HCT116 (cell line): ENCODE results near the gene CDH22. TPM values are rescaled to one million over a fixed set of nuclear protein-coding genes. Genes with fewer than 3 reads are reported as not detected.

Source experiments
- ATAC-seq: fragments of 200-7000 bp; cut with Tn5 transposase; 2 replicates; pipeline ENCODE4 v1.9.1; 2020; ENCODE audit warnings: mild to moderate bottlenecking, moderate library complexity
- BruUV-seq: library from RNA; stranded (reverse); fragments of 400-500 nt; replicated peaks from 2 replicates; lab custom pipeline; 2021; lab: Mats Ljungman, UMichigan
- CTCF ChIA-PET: fragments of 300-600 bp; sonication (Branson Sonifier 250); formaldehyde crosslinking; loops from one replicate; lab custom pipeline; 2021; ENCODE audit warnings: antibody characterized with exemption; lab: Charles Lee
- POLR2A ChIA-PET: fragments of 300-600, 350-600 bp; sonication (Branson Sonifier 250); formaldehyde crosslinking; loops from one replicate; lab custom pipeline; 2021; ENCODE audit warnings: antibody characterized with exemption; lab: Charles Lee
- RAD21 ChIA-PET, 2 experiments: fragments of 300-600 bp; sonication (Branson Sonifier 250); formaldehyde crosslinking; loops; one replicate each; lab custom pipeline; 2023; ENCODE audit warnings: low total read pairs in 2 of 2; ENCODE audit not compliant: uncharacterized antibody in 2 of 2, unreplicated experiment in 2 of 2, low non-redundant PET in 1 of 2; lab: Charles Lee
- DNase-seq: peaks from one replicate; pipeline ENCODE4 v3.0.0-alpha.2; 2010; ENCODE audit warnings: low read depth, low spot score
- H2AFZ ChIP-seq: fragments of 200-600 bp; shearing (Covaris generic), sonication (generic); 2 replicates; pipeline ENCODE4 v1.6.1; 2017; ENCODE audit warnings: low read depth, mixed run types, mixed read lengths, antibody characterized with exemption, low read length; ENCODE audit not compliant: poor library complexity, severe bottlenecking
- H3K27ac ChIP-seq: 2 replicates; pipeline ENCODE4 v1.5.1; 2012; ENCODE audit warnings: low read depth, low read length
- H3K27me3 ChIP-seq: fragments of 200-600 bp; sonication (generic); 2 replicates; pipeline ENCODE4 v1.6.1; 2016; ENCODE audit warnings: mixed run types, low read length, mixed read lengths; ENCODE audit not compliant: insufficient read depth
- H3K36me3 ChIP-seq, 2 experiments: fragments of 200-500 bp in 1 of 2; fragments of 200-600 bp in 1 of 2; sonication (Bioruptor generic) in 1 of 2; sonication (generic) in 1 of 2; 2 replicates each; pipeline versions ENCODE4 v1.5.1 to v1.6.1; 2014 to 2016; ENCODE audit warnings: low read length in 2 of 2, inconsistent platforms in 1 of 2, mixed read lengths in 1 of 2, mixed run types in 1 of 2; ENCODE audit not compliant: insufficient read depth in 2 of 2, control insufficient read depth in 1 of 2
- H3K4me1 ChIP-seq, 2 experiments: fragments of 200-600 bp in 1 of 2; sonication (generic) in 1 of 2; 2 replicates each; pipeline versions ENCODE4 v1.5.1 to v1.6.1; 2012 to 2017; ENCODE audit warnings: low read length in 2 of 2, inconsistent platforms in 1 of 2, mild to moderate bottlenecking in 1 of 2, mixed read lengths in 1 of 2, mixed run types in 1 of 2, moderate library complexity in 1 of 2; ENCODE audit not compliant: insufficient read depth in 2 of 2, control insufficient read depth in 1 of 2
- H3K4me2 ChIP-seq: fragments of 200-600 bp; sonication (generic); 2 replicates; pipeline ENCODE4 v1.6.1; 2017; ENCODE audit warnings: mixed run types, low read length, mixed read lengths
- H3K4me3 ChIP-seq, 2 experiments: fragments of 200-600 bp in 1 of 2; sonication (generic) in 1 of 2; replicated peaks in 1 of 2; 2 replicates each; pipeline ENCODE4 v1.5.1; 2011 to 2016; ENCODE audit warnings: low read length in 2 of 2, control low read depth in 1 of 2, low read depth in 1 of 2, mild to moderate bottlenecking in 1 of 2, mixed read lengths in 1 of 2, mixed run types in 1 of 2
- H3K79me2 ChIP-seq: fragments of 200-600 bp; sonication (generic); 2 replicates; pipeline ENCODE4 v1.6.1; 2017; ENCODE audit warnings: mild to moderate bottlenecking, mixed run types, low read length, moderate library complexity, mixed read lengths; ENCODE audit not compliant: insufficient read depth
- H3K9ac ChIP-seq: fragments of 200-600 bp; sonication (generic); 2 replicates; pipeline ENCODE4 v1.6.1; 2016; ENCODE audit warnings: low read length, mixed read lengths
- H3K9me2 ChIP-seq: fragments of 200-600 bp; sonication (generic), shearing (Covaris generic); 2 replicates; pipeline ENCODE4 v1.6.1; 2017; ENCODE audit warnings: mixed run types, mild to moderate bottlenecking, moderate library complexity; ENCODE audit not compliant: insufficient read depth
- H3K9me3 ChIP-seq, 2 experiments: fragments of 200-500 bp in 1 of 2; fragments of 200-600 bp in 1 of 2; sonication (Bioruptor generic) in 1 of 2; sonication (generic) in 1 of 2; 2 replicates each; pipeline ENCODE4 v1.6.1; 2014 to 2017; ENCODE audit warnings: low read length in 2 of 2, mixed read lengths in 2 of 2, inconsistent platforms in 1 of 2, low read depth in 1 of 2, mild to moderate bottlenecking in 1 of 2, mixed run types in 1 of 2, moderate library complexity in 1 of 2; ENCODE audit not compliant: control insufficient read depth in 1 of 2, insufficient read depth in 1 of 2
- H4K20me1 ChIP-seq: fragments of 200-600 bp; sonication (generic), shearing (Covaris generic); 2 replicates; pipeline ENCODE4 v1.6.1; 2017; ENCODE audit warnings: mixed run types, mild to moderate bottlenecking, moderate library complexity; ENCODE audit not compliant: insufficient read depth
- CBX3 ChIP-seq: IDR thresholded peaks from 2 replicates; pipeline ENCODE4 v1.6.1; 2012; ENCODE audit warnings: low read depth
- CEBPB ChIP-seq: IDR thresholded peaks from 2 replicates; pipeline ENCODE4 v1.6.1; 2012; ENCODE audit warnings: low read depth
- CTCF ChIP-seq, 3 experiments: fragments of 200-600 bp in 1 of 3; sonication (generic) in 1 of 3; IDR thresholded peaks in 2 of 3; conservative IDR thresholded peaks in 1 of 3; 2 replicates each; pipeline ENCODE4 v1.5.1; 2012 to 2017; ENCODE audit warnings: low read depth in 2 of 3, low read length in 2 of 3, antibody characterized with exemption in 1 of 3, borderline replicate concordance in 1 of 3, control low read depth in 1 of 3, mild to moderate bottlenecking in 1 of 3, mixed read lengths in 1 of 3, mixed run types in 1 of 3, moderate library complexity in 1 of 3; ENCODE audit not compliant: insufficient read depth in 1 of 3
- EGR1 ChIP-seq: IDR thresholded peaks from 2 replicates; pipeline ENCODE4 v1.6.1; 2012; ENCODE audit warnings: low read depth
- FOSL1 ChIP-seq: IDR thresholded peaks from 2 replicates; pipeline ENCODE4 v1.6.1; 2012; ENCODE audit warnings: low read depth
- JUND ChIP-seq: IDR thresholded peaks from 2 replicates; pipeline ENCODE4 v1.6.1; 2012
- POLR2A ChIP-seq: IDR thresholded peaks from 2 replicates; pipeline ENCODE4 v1.7.0; 2011; ENCODE audit warnings: borderline replicate concordance; ENCODE audit not compliant: insufficient read depth, insufficient read length; ENCODE audit errors: extremely low read depth
- RAD21 ChIP-seq: IDR thresholded peaks from 2 replicates; pipeline ENCODE4 v1.6.1; 2012; ENCODE audit warnings: low read depth, mild to moderate bottlenecking
- REST ChIP-seq: IDR thresholded peaks from 2 replicates; pipeline ENCODE4 v1.6.1; 2012; ENCODE audit warnings: low read depth
- SRF ChIP-seq: IDR thresholded peaks from 2 replicates; pipeline ENCODE4 v1.6.1; 2012; ENCODE audit warnings: low read depth
- TCF7L2 ChIP-seq: IDR thresholded peaks from 2 replicates; pipeline ENCODE4 v1.7.0; 2011; ENCODE audit warnings: borderline replicate concordance, inconsistent platforms; ENCODE audit not compliant: insufficient read depth, insufficient read length; ENCODE audit errors: extremely low read depth
- YY1 ChIP-seq: IDR thresholded peaks from 2 replicates; pipeline ENCODE4 v1.6.1; 2011; ENCODE audit warnings: low read length, low read depth, moderate library complexity, mild to moderate bottlenecking; ENCODE audit not compliant: insufficient replicate concordance; ENCODE audit errors: extremely low read depth
- ZNF274 ChIP-seq: fragments of 200-500 bp; sonication (Bioruptor generic); IDR thresholded peaks from 2 replicates; pipeline ENCODE4 v1.6.1; 2014; ENCODE audit warnings: mild to moderate bottlenecking, low read depth, low read length, inconsistent platforms
- intact Hi-C: fragments of 100-400 bp; cut with micrococcal nuclease; formaldehyde crosslinking; loops from 2 replicates; pipeline ENCODE4 v1.10.0; 2022
- total RNA-seq: library from RNA; stranded (reverse); gene quantifications from one replicate; pipeline ENCODE4 v1.2.1, GENCODE V29; 2021; ENCODE audit not compliant: unreplicated experiment

Gene CDH22
- total RNA-seq, 1 experiment from 2014 or later, result 1.8 TPM

GRCh38 chr20:46307999-46308257 is 370 bp downstream of the CDH22 start (continued):
- TF ChIP-seq TCF7L2 (no peak), CEBPB (no peak), CTCF (IDR thresholded peaks at IDR 0.05 in 2 of 3, conservative IDR thresholded peaks at IDR 0.05 in 1 of 3; ENCODE audit: borderline replicate concordance in 1 of 3, insufficient read depth in 1 of 3, low read depth in 2 of 3, low read length in 2 of 3) (no peak), CBX3 (no peak)

GRCh38 chr20:46307139-46307998 is 929 bp downstream of the CDH22 start:
- H3K9ac ChIP-seq, result no peak overlapping the region
- peaks cover 7 to 23% of the 10 kb centered on the region in 2 experiments; a peak in 3 of 4 replicates for H3K4me1 ChIP-seq
- no peaks in the 10 kb centered on the region for H3K9me2 ChIP-seq
- peaks cover 9% of the 10 kb centered on the region; the same call in 1 of the 2 replicates for H3K27me3 ChIP-seq
- no TSS peak for BruUV-seq
- RAD21 ChIA-PET, result interaction anchor here (0.7 to 1.3 kb wide), 4 partner anchors 42 to 131 kb away, joined by 3 to 7 read pairs (median 5); no protein-coding TSS in a partner anchor
- TF ChIP-seq SRF, result no peak
- TF ChIP-seq CBX3, result no peak
- no peak for TF ChIP-seq EGR1
- no peak for TF ChIP-seq YY1
- TF ChIP-seq REST, result no peak
- no peak for TF ChIP-seq TCF7L2
- TF ChIP-seq POLR2A, result no peak
- TF ChIP-seq ZNF274, result no peak
- TF ChIP-seq CTCF (IDR thresholded peaks at IDR 0.05 in 2 of 3, conservative IDR thresholded peaks at IDR 0.05 in 1 of 3; ENCODE audit: borderline replicate concordance in 1 of 3, insufficient read depth in 1 of 3, low read depth in 2 of 3, low read length in 2 of 3), result peak; percentile 73 to 96 (median 90)
- TF ChIP-seq FOSL1, result no peak
- TF ChIP-seq RAD21, result peak; percentile 69
- TF ChIP-seq JUND, result no peak
- CTCF ChIA-PET, result interaction anchor here (0.6 to 2.1 kb wide), 17 partner anchors 8 to 285 kb away, joined by 3 to 11 read pairs (median 4); no protein-coding TSS in a partner anchor
- H3K4me2 ChIP-seq, result peak overlapping the region; percentile 80
- POLR2A ChIA-PET, result no interaction called here
- peak; percentile 76 for ATAC-seq
- H3K36me3 ChIP-seq, result no peaks in the 10 kb centered on the region
- no peak for DNase-seq
- no peak overlapping the region; the same call in 1 of the 2 replicates for H3K27ac ChIP-seq
- no peaks in the 10 kb centered on the region for H3K9me3 ChIP-seq
- H4K20me1 ChIP-seq, result no peaks in the 10 kb centered on the region
- peak overlapping the region; percentile 38 to 57 for H3K4me3 ChIP-seq
- intact Hi-C loops, result loop anchor here (5.0 kb wide), 1 partner anchor 175 kb away; no protein-coding TSS in a partner anchor
- H2AFZ ChIP-seq, result peak overlapping the region; percentile 68
- H3K79me2 ChIP-seq, result no peaks in the 10 kb centered on the region
